GM23338 (cell line): Measurements from ENCODE around the gene CDYL. TPM values are rescaled to one million over a fixed set of nuclear protein-coding genes. Genes with fewer than 3 reads are reported as not detected.

Experiments
- ATAC-seq: fragments of 200-7000 bp; cut with Tn5 transposase; 3 replicates; pipeline ENCODE4 v1.9.1; 2020
- DNase-seq: peaks from one replicate; pipeline ENCODE4 v3.0.0-alpha.2; 2015; ENCODE audit warnings: low spot score
- H2AFZ ChIP-seq: fragments of 200-600 bp; sonication (generic); 2 replicates; pipeline ENCODE4 v1.8.0; 2016; ENCODE audit warnings: antibody characterized with exemption, mild to moderate bottlenecking, moderate library complexity
- H3F3A ChIP-seq: fragments of 200-600 bp; sonication (generic); replicated peaks from 2 replicates; pipeline ENCODE4 v1.8.0; 2017; ENCODE audit warnings: antibody characterized with exemption, mixed run types, low read depth
- H3K27ac ChIP-seq: fragments of 200-600 bp; sonication (generic); 2 replicates; pipeline ENCODE4 v1.6.1; 2016; ENCODE audit warnings: low read depth
- H3K27me3 ChIP-seq: fragments of 200-600 bp; sonication (generic); 2 replicates; pipeline ENCODE4 v1.8.0; 2016; ENCODE audit warnings: mild to moderate bottlenecking, mixed run types, moderate library complexity; ENCODE audit not compliant: insufficient read depth
- H3K36me3 ChIP-seq: fragments of 200-600 bp; sonication (generic); 2 replicates; pipeline ENCODE4 v1.8.0; 2016; ENCODE audit warnings: mild to moderate bottlenecking; ENCODE audit not compliant: insufficient read depth
- H3K4me1 ChIP-seq: fragments of 200-600 bp; sonication (generic); 2 replicates; pipeline ENCODE4 v1.8.0; 2016; ENCODE audit warnings: mild to moderate bottlenecking, moderate library complexity; ENCODE audit not compliant: insufficient read depth
- H3K4me2 ChIP-seq: fragments of 200-600 bp; sonication (generic); 2 replicates; pipeline ENCODE4 v1.7.1; 2017; ENCODE audit warnings: mixed run types
- H3K4me3 ChIP-seq: fragments of 200-600 bp; sonication (generic); 2 replicates; pipeline ENCODE4 v1.6.1; 2016; ENCODE audit warnings: mixed run types
- H3K79me2 ChIP-seq: fragments of 200-600 bp; sonication (generic); replicated peaks from 2 replicates; pipeline ENCODE4 v1.8.0; 2017; ENCODE audit warnings: mild to moderate bottlenecking; ENCODE audit not compliant: insufficient read depth
- H3K9me2 ChIP-seq: fragments of 200-600 bp; sonication (generic); 2 replicates; pipeline ENCODE4 v1.8.0; 2017; ENCODE audit not compliant: insufficient read depth
- H4K20me1 ChIP-seq: fragments of 200-600 bp; sonication (generic); replicated peaks from 2 replicates; pipeline ENCODE4 v1.8.0; 2017; ENCODE audit warnings: mild to moderate bottlenecking; ENCODE audit not compliant: insufficient read depth
- H3K27ac Mint-ChIP-seq: 2 replicates; pipeline ENCODE4 v1.8.0; 2020; ENCODE audit warnings: inconsistent platforms, mild to moderate bottlenecking, moderate library complexity, mixed read lengths
- H3K27me3 Mint-ChIP-seq: 3 replicates; pipeline ENCODE4 v1.8.0; 2022; ENCODE audit warnings: low read depth, mild to moderate bottlenecking, moderate library complexity, mixed read lengths, inconsistent platforms; ENCODE audit not compliant: insufficient read depth, poor library complexity
- H3K36me3 Mint-ChIP-seq: 3 replicates; pipeline ENCODE4 v1.8.0; 2021; ENCODE audit warnings: low read depth, mild to moderate bottlenecking, inconsistent platforms, moderate library complexity, mixed read lengths
- H3K4me1 Mint-ChIP-seq: 3 replicates; pipeline ENCODE4 v1.8.0; 2020; ENCODE audit warnings: mild to moderate bottlenecking, inconsistent platforms, mixed read lengths
- H3K4me3 Mint-ChIP-seq: 3 replicates; pipeline ENCODE4 v1.8.0; 2021; ENCODE audit warnings: moderate library complexity, mild to moderate bottlenecking, inconsistent platforms, mixed read lengths
- H3K9me3 Mint-ChIP-seq: 3 replicates; pipeline ENCODE4 v1.8.0; 2020; ENCODE audit warnings: moderate library complexity, mild to moderate bottlenecking, inconsistent platforms, mixed read lengths
- CREB1 ChIP-seq: fragments of 250-450 bp; sonication (Bioruptor Pico); IDR thresholded peaks from 2 replicates; pipeline ENCODE4 v1.5.0; 2020; ENCODE audit warnings: low read depth, mild to moderate bottlenecking, moderate library complexity
- EZH2 ChIP-seq: fragments of 200-600 bp; sonication (generic); IDR thresholded peaks from one replicate; pipeline ENCODE4 v1.8.0; 2017; ENCODE audit warnings: antibody characterized with exemption, mild to moderate bottlenecking, low read depth; ENCODE audit not compliant: unreplicated experiment
- EZH2phosphoT487 ChIP-seq: fragments of 200-600 bp; sonication (generic); IDR thresholded peaks from one replicate; pipeline ENCODE4 v1.8.1; 2018; ENCODE audit warnings: antibody characterized with exemption; ENCODE audit not compliant: unreplicated experiment
- JUNB ChIP-seq: IDR thresholded peaks from one replicate; pipeline ENCODE4 v1.6.1; 2016; ENCODE audit warnings: antibody characterized with exemption; ENCODE audit not compliant: unreplicated experiment
- NANOG ChIP-seq: IDR thresholded peaks from 2 replicates; pipeline ENCODE4 v1.6.1; 2016; ENCODE audit warnings: antibody characterized with exemption, borderline replicate concordance
- POLR2AphosphoS5 ChIP-seq: IDR thresholded peaks from 2 replicates; pipeline ENCODE4 v1.6.1; 2016; ENCODE audit warnings: antibody characterized with exemption, low read depth
- STAT1 ChIP-seq: IDR thresholded peaks from one replicate; pipeline ENCODE4 v1.6.1; 2016; ENCODE audit warnings: antibody characterized with exemption; ENCODE audit not compliant: unreplicated experiment
- ZNF114 ChIP-seq: fragments of 250-450 bp; sonication (Bioruptor Pico); IDR thresholded peaks from 2 replicates; pipeline ENCODE4 v1.5.0; 2020; ENCODE audit warnings: mild to moderate bottlenecking, moderate library complexity
- ZNF331 ChIP-seq: fragments of 250-450 bp; sonication (Bioruptor Pico); IDR thresholded peaks from 2 replicates; pipeline ENCODE4 v1.5.0; 2020; ENCODE audit warnings: low read depth, mild to moderate bottlenecking, moderate library complexity
- polyA plus RNA-seq: library from polyadenylated mRNA; unstranded; fragments of >200 nt; fragmentation: Nextera tagmentation; extraction: Ambion mirVana; gene quantifications from 2 replicates; pipeline ENCODE4 v1.2.1, GENCODE V29; 2016
- total RNA-seq: library from RNA; depleted of rRNA; stranded (reverse); fragments of >200 nt; shearing (Covaris generic); gene quantifications from 2 replicates; pipeline ENCODE4 v1.2.3, GENCODE V29; 2014
- TF ChIP-seq, protein P1 (sequence below), 2 experiments: fragments of 200-600 bp in 1 of 2; sonication (generic) in 1 of 2; conservative IDR thresholded peaks; 2 replicates each; pipeline versions ENCODE4 v1.5.1 to v1.6.1; 2016 to 2017; ENCODE audit warnings: antibody characterized with exemption in 2 of 2, low read depth in 2 of 2, mild to moderate bottlenecking in 2 of 2, moderate library complexity in 1 of 2
- TF ChIP-seq, protein P2 (sequence below): IDR thresholded peaks from one replicate; pipeline ENCODE4 v1.6.1; 2018; ENCODE audit warnings: antibody characterized with exemption; ENCODE audit not compliant: unreplicated experiment
- TF ChIP-seq, protein P3 (sequence below): IDR thresholded peaks from 2 replicates; pipeline ENCODE4 v1.6.1; 2016; ENCODE audit warnings: antibody characterized with exemption
- TF ChIP-seq, protein P4 (sequence below): fragments of 250-450 bp; sonication (Bioruptor Pico); IDR thresholded peaks from 2 replicates; pipeline ENCODE4 v1.5.0; 2020; ENCODE audit warnings: mild to moderate bottlenecking, moderate library complexity

CDYL gene
- total and polyA plus RNA-seq, 2 experiments from 2014 or later, result 67.2 to 128 TPM

DNA sequence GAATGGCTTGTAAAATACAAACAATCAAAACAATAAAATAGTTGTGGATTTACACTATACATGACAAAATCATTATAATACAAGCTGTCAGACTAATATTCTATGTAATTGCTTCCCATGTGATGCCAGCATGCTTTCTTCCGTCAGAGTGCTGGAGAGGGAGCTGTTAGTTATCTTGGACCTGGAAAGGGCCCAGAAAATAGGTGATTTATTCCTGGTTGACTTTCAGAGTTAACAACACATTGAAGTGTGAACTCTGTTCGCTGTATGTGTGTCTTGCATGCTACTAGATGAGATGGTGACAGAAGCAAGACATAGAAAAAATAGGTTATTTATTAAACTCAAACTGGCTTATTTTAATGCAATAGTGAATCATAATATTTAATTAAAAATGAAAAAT, 70.2 kb downstream of the CDYL start:
- Histone ChIP-seq H2AFZ (no peak overlapping the region), H3K27me3 (no peaks in the 10 kb centered on the region), H3K79me2 (peaks cover 99% of the 10 kb centered on the region), H3K4me1 (peaks cover 26% of the 10 kb centered on the region), H4K20me1 (peaks cover 81% of the 10 kb centered on the region), H3K9me2 (no peaks in the 10 kb centered on the region), H3K4me3 (no peak overlapping the region), H3K4me2 (no peak overlapping the region), H3F3A (no peaks in the 10 kb centered on the region), H3K27ac (no peak overlapping the region), H3K36me3 (no peaks in the 10 kb centered on the region; the same call in 1 of the 2 replicates)
- Mint-ChIP-seq H3K36me3 (peaks cover 14% of the 10 kb centered on the region; the same call in 2 of the 3 replicates), H3K27me3 (peaks cover 3% of the 10 kb centered on the region), H3K4me3 (no peak overlapping the region), H3K9me3 (peaks cover 10% of the 10 kb centered on the region; the same call in 2 of the 3 replicates), H3K4me1 (peaks cover 51% of the 10 kb centered on the region), H3K27ac (no peak overlapping the region)
- TF ChIP-seq JUNB (no peak), ZNF331 (no peak), EZH2 (no peak), NANOG (no peak), STAT1 (no peak), EZH2phosphoT487 (no peak), ZNF114 (no peak), POLR2AphosphoS5 (no peak), CREB1 (CRISPR knock-in tag) (no peak)
- TF ChIP-seq, protein P1, sequence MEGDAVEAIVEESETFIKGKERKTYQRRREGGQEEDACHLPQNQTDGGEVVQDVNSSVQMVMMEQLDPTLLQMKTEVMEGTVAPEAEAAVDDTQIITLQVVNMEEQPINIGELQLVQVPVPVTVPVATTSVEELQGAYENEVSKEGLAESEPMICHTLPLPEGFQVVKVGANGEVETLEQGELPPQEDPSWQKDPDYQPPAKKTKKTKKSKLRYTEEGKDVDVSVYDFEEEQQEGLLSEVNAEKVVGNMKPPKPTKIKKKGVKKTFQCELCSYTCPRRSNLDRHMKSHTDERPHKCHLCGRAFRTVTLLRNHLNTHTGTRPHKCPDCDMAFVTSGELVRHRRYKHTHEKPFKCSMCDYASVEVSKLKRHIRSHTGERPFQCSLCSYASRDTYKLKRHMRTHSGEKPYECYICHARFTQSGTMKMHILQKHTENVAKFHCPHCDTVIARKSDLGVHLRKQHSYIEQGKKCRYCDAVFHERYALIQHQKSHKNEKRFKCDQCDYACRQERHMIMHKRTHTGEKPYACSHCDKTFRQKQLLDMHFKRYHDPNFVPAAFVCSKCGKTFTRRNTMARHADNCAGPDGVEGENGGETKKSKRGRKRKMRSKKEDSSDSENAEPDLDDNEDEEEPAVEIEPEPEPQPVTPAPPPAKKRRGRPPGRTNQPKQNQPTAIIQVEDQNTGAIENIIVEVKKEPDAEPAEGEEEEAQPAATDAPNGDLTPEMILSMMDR (conservative IDR thresholded peaks at IDR 0.05; ENCODE audit: low read depth in 2 of 2), result no peak
- TF ChIP-seq, protein P2, sequence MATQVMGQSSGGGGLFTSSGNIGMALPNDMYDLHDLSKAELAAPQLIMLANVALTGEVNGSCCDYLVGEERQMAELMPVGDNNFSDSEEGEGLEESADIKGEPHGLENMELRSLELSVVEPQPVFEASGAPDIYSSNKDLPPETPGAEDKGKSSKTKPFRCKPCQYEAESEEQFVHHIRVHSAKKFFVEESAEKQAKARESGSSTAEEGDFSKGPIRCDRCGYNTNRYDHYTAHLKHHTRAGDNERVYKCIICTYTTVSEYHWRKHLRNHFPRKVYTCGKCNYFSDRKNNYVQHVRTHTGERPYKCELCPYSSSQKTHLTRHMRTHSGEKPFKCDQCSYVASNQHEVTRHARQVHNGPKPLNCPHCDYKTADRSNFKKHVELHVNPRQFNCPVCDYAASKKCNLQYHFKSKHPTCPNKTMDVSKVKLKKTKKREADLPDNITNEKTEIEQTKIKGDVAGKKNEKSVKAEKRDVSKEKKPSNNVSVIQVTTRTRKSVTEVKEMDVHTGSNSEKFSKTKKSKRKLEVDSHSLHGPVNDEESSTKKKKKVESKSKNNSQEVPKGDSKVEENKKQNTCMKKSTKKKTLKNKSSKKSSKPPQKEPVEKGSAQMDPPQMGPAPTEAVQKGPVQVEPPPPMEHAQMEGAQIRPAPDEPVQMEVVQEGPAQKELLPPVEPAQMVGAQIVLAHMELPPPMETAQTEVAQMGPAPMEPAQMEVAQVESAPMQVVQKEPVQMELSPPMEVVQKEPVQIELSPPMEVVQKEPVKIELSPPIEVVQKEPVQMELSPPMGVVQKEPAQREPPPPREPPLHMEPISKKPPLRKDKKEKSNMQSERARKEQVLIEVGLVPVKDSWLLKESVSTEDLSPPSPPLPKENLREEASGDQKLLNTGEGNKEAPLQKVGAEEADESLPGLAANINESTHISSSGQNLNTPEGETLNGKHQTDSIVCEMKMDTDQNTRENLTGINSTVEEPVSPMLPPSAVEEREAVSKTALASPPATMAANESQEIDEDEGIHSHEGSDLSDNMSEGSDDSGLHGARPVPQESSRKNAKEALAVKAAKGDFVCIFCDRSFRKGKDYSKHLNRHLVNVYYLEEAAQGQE, result no peak
- TF ChIP-seq, protein P3, sequence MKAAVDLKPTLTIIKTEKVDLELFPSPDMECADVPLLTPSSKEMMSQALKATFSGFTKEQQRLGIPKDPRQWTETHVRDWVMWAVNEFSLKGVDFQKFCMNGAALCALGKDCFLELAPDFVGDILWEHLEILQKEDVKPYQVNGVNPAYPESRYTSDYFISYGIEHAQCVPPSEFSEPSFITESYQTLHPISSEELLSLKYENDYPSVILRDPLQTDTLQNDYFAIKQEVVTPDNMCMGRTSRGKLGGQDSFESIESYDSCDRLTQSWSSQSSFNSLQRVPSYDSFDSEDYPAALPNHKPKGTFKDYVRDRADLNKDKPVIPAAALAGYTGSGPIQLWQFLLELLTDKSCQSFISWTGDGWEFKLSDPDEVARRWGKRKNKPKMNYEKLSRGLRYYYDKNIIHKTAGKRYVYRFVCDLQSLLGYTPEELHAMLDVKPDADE, result no peak
- TF ChIP-seq, protein P4, sequence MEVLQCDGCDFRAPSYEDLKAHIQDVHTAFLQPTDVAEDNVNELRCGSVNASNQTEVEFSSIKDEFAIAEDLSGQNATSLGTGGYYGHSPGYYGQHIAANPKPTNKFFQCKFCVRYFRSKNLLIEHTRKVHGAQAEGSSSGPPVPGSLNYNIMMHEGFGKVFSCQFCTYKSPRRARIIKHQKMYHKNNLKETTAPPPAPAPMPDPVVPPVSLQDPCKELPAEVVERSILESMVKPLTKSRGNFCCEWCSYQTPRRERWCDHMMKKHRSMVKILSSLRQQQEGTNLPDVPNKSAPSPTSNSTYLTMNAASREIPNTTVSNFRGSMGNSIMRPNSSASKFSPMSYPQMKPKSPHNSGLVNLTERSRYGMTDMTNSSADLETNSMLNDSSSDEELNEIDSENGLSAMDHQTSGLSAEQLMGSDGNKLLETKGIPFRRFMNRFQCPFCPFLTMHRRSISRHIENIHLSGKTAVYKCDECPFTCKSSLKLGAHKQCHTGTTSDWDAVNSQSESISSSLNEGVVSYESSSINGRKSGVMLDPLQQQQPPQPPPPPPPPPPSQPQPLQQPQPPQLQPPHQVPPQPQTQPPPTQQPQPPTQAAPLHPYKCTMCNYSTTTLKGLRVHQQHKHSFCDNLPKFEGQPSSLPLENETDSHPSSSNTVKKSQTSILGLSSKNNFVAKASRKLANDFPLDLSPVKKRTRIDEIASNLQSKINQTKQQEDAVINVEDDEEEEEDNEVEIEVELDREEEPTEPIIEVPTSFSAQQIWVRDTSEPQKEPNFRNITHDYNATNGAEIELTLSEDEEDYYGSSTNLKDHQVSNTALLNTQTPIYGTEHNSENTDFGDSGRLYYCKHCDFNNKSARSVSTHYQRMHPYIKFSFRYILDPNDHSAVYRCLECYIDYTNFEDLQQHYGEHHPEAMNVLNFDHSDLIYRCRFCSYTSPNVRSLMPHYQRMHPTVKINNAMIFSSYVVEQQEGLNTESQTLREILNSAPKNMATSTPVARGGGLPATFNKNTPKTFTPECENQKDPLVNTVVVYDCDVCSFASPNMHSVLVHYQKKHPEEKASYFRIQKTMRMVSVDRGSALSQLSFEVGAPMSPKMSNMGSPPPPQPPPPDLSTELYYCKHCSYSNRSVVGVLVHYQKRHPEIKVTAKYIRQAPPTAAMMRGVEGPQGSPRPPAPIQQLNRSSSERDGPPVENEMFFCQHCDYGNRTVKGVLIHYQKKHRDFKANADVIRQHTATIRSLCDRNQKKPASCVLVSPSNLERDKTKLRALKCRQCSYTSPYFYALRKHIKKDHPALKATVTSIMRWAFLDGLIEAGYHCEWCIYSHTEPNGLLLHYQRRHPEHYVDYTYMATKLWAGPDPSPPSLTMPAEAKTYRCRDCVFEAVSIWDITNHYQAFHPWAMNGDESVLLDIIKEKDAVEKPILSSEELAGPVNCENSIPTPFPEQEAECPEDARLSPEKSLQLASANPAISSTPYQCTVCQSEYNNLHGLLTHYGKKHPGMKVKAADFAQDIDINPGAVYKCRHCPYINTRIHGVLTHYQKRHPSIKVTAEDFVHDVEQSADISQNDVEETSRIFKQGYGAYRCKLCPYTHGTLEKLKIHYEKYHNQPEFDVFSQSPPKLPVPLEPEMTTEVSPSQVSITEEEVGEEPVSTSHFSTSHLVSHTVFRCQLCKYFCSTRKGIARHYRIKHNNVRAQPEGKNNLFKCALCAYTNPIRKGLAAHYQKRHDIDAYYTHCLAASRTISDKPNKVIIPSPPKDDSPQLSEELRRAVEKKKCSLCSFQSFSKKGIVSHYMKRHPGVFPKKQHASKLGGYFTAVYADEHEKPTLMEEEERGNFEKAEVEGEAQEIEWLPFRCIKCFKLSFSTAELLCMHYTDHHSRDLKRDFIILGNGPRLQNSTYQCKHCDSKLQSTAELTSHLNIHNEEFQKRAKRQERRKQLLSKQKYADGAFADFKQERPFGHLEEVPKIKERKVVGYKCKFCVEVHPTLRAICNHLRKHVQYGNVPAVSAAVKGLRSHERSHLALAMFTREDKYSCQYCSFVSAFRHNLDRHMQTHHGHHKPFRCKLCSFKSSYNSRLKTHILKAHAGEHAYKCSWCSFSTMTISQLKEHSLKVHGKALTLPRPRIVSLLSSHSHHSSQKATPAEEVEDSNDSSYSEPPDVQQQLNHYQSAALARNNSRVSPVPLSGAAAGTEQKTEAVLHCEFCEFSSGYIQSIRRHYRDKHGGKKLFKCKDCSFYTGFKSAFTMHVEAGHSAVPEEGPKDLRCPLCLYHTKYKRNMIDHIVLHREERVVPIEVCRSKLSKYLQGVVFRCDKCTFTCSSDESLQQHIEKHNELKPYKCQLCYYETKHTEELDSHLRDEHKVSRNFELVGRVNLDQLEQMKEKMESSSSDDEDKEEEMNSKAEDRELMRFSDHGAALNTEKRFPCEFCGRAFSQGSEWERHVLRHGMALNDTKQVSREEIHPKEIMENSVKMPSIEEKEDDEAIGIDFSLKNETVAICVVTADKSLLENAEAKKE, result no peak
- DNase-seq (no peak), ATAC-seq (no peak)
